Measurements from ENCODE around the gene ZNF184. TPM values are rescaled to one million over a fixed set of nuclear protein-coding genes. Genes with fewer than 3 reads are reported as not detected.

Gene ZNF184
- polyA plus RNA-seq, 1 donor from 2014 or later: 16.4 TPM

- Histone ChIP-seq H2AFZ (ENCODE audit: low read depth, low read length) (no peak overlapping the region), H3F3A (ENCODE audit: insufficient read depth, low read length, poor library complexity, severe bottlenecking) (no peaks in the 10 kb centered on the region), H4K20me1 (ENCODE audit: insufficient read depth) (no peaks in the 10 kb centered on the region), H3K79me2 (replicated peaks; ENCODE audit: insufficient read depth, low read length) (no peaks in the 10 kb centered on the region), H3K27ac (ENCODE audit: low read length) (no peak overlapping the region), H3K4me3 (ENCODE audit: low read length) (peak overlapping the region; percentile 11), H3K27me3 (ENCODE audit: insufficient read depth, low read depth, low read length) (peaks cover 44% of the 10 kb centered on the region), H3K9me2 (ENCODE audit: insufficient read depth, low read length) (no peaks in the 10 kb centered on the region), H3K9me3 (ENCODE audit: low read length) (no peaks in the 10 kb centered on the region), H3K9ac (ENCODE audit: low read length) (no peak overlapping the region), H3K36me3 (ENCODE audit: insufficient read depth, low read length) (no peaks in the 10 kb centered on the region), H3K4me2 (ENCODE audit: low read length) (no peak overlapping the region)
- TF ChIP-seq POLR2AphosphoS5 (IDR thresholded peaks at IDR 0.05) (no peak), EP300 (conservative IDR thresholded peaks at IDR 0.05; ENCODE audit: poor library complexity, severe bottlenecking) (no peak), SMC3 (conservative IDR thresholded peaks at IDR 0.05; ENCODE audit: poor library complexity) (no peak), RAD21 (conservative IDR thresholded peaks at IDR 0.05) (no peak), TAF1 (IDR thresholded peaks at IDR 0.05; ENCODE audit: low read depth) (no peak), EZH2 (IDR thresholded peaks at IDR 0.05; ENCODE audit: borderline replicate concordance, insufficient read depth, low read length, poor library complexity, severe bottlenecking) (no peak), REST (IDR thresholded peaks at IDR 0.05; ENCODE audit: borderline replicate concordance) (no peak), CTCF (IDR thresholded peaks at IDR 0.05; ENCODE audit: poor library complexity, severe bottlenecking) (no peak), MXI1 (conservative IDR thresholded peaks at IDR 0.05; ENCODE audit: poor library complexity, severe bottlenecking) (no peak)
Measured at GRCh38 chr6:27514906-27515495, 42.1 kb upstream of the ZNF184 start.

- Histone ChIP-seq H3K9ac (ENCODE audit: low read length) (no peak overlapping the region), H3K27me3 (ENCODE audit: insufficient read depth, low read depth, low read length) (peaks cover 44% of the 10 kb centered on the region), H4K20me1 (ENCODE audit: insufficient read depth) (no peaks in the 10 kb centered on the region), H3K36me3 (ENCODE audit: insufficient read depth, low read length) (no peaks in the 10 kb centered on the region), H3K4me3 (ENCODE audit: low read length) (no peak overlapping the region), H3K9me2 (ENCODE audit: insufficient read depth, low read length) (no peaks in the 10 kb centered on the region), H3F3A (ENCODE audit: insufficient read depth, low read length, poor library complexity, severe bottlenecking) (no peaks in the 10 kb centered on the region), H3K27ac (ENCODE audit: low read length) (no peak overlapping the region), H3K9me3 (ENCODE audit: low read length) (no peaks in the 10 kb centered on the region), H3K4me2 (ENCODE audit: low read length) (no peak overlapping the region), H3K79me2 (replicated peaks; ENCODE audit: insufficient read depth, low read length) (no peaks in the 10 kb centered on the region), H2AFZ (ENCODE audit: low read depth, low read length) (no peak overlapping the region)
- no peak for TF ChIP-seq CTCF (IDR thresholded peaks at IDR 0.05; ENCODE audit: poor library complexity, severe bottlenecking)
- no peak for TF ChIP-seq EP300 (conservative IDR thresholded peaks at IDR 0.05; ENCODE audit: poor library complexity, severe bottlenecking)
- no peak for TF ChIP-seq POLR2AphosphoS5 (IDR thresholded peaks at IDR 0.05)
- TF ChIP-seq EZH2 (IDR thresholded peaks at IDR 0.05; ENCODE audit: borderline replicate concordance, insufficient read depth, low read length, poor library complexity, severe bottlenecking): no peak
Measured at GRCh38 chr6:27512525-27512924, 39.6 kb upstream of the ZNF184 start.
